GM13976 (cell line): Measurements from ENCODE around the gene PARVB.

Experiments used
- DNase-seq: peaks from one replicate; pipeline ENCODE4 v3.0.0; 2012; ENCODE audit warnings: low spot score
- in situ Hi-C: fragments of 300-500 bp; cut with MboI; formaldehyde crosslinking; loops from one replicate; pipeline ENCODE4 v1.12.0; 2022; ENCODE audit warnings: low sequenced_read_pairs, mixed read lengths, inconsistent platforms; ENCODE audit not compliant: unreplicated experiment
- TF ChIP-seq, protein P1 (sequence below): IDR thresholded peaks from 2 replicates; pipeline ENCODE4 v1.5.1; 2012; ENCODE audit warnings: borderline replicate concordance, mild to moderate bottlenecking; ENCODE audit not compliant: insufficient read depth; ENCODE audit errors: extremely low read depth, missing control alignments, control extremely low read depth

Gene PARVB

DNA sequence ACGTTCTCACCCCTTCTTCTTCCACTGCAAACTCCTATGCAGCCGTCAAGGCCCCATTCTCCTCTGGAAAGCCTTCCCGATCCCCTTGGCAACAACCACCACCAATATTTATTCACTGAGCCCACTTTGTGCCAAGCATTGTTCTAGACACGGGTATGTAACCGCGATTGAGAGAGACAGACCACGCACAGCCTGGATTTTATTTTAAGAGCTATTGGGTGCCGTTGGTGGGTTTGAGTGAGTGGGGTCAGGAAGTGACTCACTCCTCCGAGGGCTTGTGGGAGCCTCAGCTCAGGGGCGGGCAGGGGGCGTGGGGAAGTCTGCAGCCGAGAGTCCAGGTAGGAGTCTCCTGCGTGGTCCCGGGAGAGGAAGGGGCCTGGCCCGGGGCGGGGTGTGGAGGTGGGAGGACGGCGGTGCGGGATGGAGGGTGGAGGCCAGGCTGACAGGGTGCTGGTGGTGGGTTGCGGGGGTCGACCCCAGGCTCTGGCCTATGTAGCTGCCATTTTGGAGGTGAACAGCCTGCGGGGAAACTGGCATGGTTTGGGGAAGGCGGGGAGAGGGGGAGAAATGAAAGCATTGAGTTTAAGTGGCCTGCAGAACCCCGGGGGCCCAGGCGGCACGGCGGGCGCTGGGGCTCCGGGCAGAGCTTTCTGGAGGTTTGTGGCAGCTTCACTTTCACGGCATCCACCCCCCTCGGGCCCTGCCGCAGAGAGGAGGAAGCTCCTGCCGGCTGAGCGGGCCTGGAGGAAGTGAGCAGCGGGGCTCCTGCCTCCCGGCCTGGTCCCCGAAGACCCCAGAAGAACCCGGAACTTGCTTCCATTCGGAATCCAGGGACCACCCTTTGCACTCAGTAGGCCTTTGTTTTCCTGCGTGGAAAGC, 157.2 kb downstream of the PARVB start:
- TF ChIP-seq, protein P1, sequence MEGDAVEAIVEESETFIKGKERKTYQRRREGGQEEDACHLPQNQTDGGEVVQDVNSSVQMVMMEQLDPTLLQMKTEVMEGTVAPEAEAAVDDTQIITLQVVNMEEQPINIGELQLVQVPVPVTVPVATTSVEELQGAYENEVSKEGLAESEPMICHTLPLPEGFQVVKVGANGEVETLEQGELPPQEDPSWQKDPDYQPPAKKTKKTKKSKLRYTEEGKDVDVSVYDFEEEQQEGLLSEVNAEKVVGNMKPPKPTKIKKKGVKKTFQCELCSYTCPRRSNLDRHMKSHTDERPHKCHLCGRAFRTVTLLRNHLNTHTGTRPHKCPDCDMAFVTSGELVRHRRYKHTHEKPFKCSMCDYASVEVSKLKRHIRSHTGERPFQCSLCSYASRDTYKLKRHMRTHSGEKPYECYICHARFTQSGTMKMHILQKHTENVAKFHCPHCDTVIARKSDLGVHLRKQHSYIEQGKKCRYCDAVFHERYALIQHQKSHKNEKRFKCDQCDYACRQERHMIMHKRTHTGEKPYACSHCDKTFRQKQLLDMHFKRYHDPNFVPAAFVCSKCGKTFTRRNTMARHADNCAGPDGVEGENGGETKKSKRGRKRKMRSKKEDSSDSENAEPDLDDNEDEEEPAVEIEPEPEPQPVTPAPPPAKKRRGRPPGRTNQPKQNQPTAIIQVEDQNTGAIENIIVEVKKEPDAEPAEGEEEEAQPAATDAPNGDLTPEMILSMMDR, result no peak
- peak; percentile 71 for DNase-seq
- in situ Hi-C loops, result no loop called here

DNA sequence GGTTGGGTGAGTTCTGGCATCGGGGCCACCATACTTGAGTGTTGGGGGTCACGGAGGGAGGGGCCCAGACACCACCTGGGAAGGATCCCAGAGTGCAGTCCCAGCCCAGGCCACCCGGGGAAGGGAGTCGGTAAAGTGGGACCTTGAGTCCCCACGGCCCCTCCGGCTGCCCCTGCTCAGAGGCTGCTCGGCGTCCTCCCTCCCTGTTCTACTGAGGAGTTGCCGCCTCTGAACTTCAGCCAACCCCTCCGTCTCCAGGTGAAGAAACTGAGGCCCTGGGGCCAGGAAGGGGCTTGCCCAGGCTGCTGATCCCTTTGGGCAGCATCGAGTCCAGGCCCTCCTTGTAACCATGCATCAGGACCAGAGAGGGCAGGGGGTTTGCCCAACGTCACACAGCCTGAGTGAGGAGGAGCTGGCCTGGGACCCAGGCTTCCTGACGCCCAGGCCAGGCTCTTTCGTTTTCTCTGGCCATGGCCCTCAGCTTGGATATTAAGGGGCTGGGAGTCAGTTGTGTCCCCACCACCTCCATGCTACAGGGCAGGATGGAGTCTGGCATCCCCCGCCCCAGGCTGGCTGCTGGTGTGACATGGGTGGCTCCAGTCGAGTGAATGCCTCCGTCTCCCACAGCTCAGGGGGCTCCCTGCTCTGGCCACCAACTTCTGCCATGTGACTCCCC, 157.9 kb downstream of the PARVB start:
- in situ Hi-C loops, result no loop called here
- TF ChIP-seq, protein P1, result peak; percentile 2
- no peak for DNase-seq

GRCh38 chr22:44182588-44183286, 158.6 kb downstream of the PARVB start:
- in situ Hi-C loops, result no loop called here
- TF ChIP-seq, protein P1, result no peak

DNA sequence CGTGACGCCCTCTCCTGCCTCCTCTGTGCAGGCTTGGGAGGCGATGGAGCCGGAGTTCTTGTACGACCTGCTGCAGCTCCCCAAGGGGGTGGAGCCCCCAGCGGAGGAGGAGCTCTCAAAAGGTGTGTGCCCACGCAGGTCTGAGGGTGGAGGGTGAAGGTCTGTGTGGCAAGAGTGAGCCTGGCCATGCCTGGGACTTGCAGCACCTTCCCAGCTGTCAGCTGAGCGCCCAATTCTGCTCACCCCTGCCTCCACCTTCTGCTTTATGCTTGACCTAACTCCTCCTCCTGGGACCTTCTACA, 159.1 kb downstream of the PARVB start:
- DNase-seq, result no peak
- TF ChIP-seq, protein P1, result no peak
- in situ Hi-C loops, result no loop called here

More at GRCh38 chr22:44182588-44183286, 158.6 kb downstream of the PARVB start:
- peak; percentile 59 for DNase-seq

DNA sequence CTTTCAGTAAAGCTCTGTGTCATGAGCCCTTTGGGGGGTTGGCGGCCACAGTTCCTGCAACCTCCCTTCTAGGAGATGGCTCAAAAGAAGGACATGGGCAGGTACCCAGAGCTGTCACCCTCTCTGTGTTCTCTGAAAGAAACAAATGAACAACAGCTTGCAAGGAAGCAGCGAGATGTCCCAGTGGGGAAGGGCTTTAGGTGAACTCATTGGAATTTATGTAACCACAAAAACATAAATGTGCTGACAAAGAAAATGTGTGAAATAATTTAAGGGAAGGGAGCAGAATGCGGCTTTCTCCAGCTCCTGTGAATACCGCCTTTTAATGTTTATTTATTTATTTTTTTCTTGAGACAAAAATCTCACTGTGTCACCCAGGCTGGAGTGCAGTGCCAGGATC, 159.9 kb downstream of the PARVB start:
- in situ Hi-C loops, result no loop called here
- no peak for DNase-seq
- TF ChIP-seq, protein P1, result no peak

GRCh38 chr22:44185237-44186120, 161.4 kb downstream of the PARVB start:
- TF ChIP-seq, protein P1, result no peak
- DNase-seq, result no peak
- in situ Hi-C loops, result no loop called here
